ENCODE measurements around the gene COQ8B.

Gene COQ8B

DNA sequence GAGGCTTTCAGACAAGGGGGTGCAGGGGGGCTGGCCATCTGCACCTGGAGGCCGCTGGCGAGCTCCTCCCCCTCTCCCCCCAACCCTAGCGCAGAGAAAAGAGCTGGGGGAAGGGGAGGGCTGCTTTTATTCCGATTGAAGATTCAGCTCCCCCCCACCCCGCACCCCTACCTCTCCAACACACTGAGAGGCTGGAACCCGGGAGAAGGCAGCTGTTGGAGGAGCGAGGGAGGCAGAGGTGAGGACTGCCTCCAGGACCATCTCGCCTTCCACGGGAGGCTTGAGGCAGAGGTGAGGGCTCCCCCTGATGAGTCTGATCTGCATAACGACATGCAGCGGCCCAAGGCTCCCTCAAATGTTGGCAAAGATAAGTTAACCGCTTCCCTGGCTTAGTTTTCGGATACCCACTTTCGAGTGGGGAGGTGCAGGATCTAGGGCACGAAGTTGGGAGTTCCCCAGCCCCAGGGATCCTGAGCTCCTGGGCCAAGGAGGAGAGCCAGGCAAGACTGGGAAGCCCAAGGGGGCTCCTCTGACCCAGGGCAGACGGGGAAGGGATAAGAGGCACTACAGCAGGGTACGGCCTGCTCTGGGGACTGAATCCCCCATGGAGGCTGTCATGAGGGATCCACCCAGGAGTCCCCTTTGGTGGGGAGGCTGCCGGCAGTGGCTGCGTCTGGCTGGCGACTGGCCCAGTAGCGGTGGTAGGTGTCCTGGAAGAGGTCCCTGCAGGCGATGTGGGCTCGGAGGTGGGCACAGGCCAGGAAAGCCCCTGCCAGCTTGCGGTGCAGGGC, 25.1 kb downstream of the COQ8B start:
- DNase-seq (ENCODE audit: low read depth, low spot score) = no peak

DNA sequence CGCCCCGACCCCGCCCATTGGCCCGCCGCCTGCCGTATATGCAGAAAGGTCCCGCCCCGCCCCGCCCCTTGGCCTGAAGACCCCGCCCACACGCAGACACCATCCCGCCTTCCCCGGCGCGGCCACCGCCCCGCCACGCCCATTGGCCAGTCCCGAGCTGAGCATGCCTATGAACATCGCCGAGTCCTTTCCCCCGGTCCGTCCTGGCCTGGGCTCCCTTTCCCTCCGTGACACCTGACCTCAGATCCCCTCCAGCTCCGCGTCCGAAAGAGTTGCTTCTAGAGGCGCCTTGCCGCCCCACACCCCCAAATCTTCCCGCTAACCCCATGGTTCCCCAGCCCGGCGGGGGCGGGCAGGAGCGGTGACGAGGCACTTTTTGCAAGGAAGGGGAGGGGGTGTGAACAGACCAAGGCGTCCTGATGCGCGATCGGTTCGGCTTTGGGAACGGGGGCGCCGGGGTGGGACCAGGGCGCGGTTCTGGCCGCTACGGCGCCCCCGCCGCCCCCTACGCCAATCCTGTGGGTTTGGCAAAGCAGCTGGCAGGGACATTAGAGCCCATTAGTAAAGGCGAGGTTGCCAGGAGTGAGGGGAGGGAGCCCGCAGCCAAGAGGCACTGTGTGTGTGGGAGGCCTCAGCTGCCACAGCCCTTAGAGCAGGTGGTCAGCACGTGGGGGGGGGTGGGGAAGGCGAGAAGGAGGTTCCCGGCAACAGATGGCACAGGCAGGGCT, 25.8 kb downstream of the COQ8B start:
- peak; percentile 56 for DNase-seq (ENCODE audit: low read depth, low spot score)

DNA sequence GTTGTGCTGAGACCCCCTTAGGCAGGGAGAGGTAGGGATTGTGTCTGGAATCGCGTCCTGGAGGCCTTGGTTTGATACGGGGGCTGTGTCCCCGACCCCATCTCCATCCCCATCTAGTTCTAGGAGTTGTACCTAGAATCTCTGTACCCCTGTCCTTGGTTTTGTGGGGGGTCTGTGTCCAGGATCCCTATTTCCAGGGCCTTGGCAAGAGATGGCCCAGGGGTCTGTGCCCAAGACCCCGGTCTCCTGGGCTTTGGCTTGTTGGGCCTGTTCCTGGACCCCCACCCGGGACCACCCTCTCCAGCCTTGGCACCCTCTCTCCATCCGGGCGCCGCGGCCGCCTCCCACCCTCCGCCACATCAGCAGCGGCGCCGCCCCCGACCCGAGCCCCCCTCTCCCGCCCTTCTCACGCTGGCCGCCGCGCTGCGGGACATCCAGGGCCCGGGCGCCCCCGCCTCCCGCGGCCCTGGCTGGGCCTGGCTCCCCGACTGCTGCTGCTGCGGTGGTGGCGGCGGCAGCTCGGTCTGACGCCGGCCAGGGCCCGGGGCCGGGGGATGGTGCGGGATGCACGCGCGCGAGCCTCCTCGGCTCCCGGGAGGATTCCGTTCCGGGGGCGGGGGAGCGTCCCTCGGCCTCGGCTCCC, 26.5 kb downstream of the COQ8B start, which contains the start of gene NUMBL:
TSS of gene NUMBL (minus strand) at position 602 of the 643 bp plus-strand sequence. CDS start at position 434, 168 bp downstream.
- DNase-seq (ENCODE audit: low read depth, low spot score) = no peak

DNA sequence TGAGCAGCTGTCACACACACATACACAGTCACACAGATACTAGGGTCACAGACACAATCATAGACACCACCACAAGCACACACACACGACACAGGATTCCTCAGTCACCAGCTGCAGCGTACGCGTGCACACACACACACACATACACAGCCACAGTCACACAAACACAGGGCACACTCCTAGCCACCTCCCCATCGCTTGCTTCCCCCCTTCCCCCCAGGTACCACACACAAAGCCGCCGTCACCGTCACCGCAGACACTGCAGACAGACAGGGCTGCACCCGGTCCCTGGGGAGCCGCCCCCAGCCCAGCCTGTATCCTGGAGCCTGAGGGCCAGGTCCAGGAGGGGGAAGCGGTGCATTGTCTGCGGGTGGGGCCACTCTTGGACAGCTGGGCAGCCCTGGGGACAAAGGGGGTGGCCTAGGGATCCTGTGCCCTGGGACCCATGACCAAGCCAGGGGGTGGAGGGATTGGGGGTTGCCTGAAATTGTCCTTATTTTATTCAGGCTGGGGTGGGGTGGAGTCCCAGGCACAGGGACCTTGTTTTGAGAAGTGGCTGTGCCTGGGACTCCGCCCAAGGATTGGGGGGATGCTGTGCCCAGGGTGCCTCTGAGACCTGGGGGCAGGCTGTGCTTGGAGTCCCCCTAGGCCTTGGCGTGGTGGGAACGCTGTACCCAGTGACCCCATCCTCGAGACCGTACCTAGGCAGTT, 27.2 kb downstream of the COQ8B start:
- no peak for DNase-seq (ENCODE audit: low read depth, low spot score)

DNA sequence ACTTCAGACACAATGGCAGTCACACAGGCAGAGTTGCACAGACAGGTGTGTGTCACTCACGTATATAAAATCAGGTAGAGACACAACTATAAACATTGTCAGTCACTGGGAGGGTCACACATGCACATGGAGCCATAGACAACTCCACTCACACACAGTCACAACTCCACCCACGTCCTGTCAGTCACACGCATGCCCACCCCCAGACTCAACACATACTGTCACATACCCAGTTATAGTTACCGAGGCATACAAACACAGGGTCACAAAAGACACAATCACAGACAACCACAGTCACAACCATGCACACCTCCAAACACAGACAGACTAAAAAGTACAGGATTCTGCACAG, 27.7 kb downstream of the COQ8B start:
- DNase-seq (ENCODE audit: low read depth, low spot score) = no peak

DNA sequence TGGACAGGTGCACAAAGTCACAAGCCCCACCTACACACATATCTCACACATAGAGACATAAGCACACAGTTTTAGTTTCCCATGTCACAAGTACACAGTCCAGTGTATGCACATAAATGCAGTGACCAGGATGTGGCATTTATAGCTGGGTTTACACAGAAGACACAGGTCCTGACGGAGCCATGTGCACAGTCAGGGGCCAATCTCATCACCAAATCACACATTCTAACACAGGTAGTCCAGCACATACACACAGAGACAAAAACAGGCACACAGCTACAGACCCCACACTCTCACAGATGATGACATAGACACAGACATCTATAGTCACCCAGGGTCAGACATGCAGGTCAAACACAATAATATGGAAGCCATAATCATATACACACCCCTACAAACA, 28.4 kb downstream of the COQ8B start:
- DNase-seq (ENCODE audit: low read depth, low spot score) = no peak

DNA sequence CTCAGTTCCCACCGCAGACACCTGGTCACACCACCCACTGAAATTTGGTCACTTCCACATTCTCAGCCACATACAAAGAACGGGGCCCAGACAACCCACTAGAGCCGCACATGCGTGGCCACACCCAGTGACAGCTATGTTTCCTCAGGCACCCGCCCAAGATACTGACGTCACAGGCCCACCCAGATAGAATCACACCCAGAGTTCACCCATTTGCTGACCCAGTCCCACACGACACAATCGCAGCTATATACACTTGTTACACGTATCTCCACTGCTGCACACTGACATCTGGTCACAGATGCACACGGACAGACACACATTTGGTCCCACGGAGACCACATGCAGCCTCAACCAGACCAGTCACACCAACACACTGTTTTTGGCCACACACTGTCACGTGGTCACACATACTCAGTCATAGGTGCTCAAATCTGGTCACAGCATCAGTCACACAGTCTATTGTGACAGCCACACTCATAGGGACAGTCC, 29.1 kb downstream of the COQ8B start:
- DNase-seq (ENCODE audit: low read depth, low spot score) = no peak

DNA sequence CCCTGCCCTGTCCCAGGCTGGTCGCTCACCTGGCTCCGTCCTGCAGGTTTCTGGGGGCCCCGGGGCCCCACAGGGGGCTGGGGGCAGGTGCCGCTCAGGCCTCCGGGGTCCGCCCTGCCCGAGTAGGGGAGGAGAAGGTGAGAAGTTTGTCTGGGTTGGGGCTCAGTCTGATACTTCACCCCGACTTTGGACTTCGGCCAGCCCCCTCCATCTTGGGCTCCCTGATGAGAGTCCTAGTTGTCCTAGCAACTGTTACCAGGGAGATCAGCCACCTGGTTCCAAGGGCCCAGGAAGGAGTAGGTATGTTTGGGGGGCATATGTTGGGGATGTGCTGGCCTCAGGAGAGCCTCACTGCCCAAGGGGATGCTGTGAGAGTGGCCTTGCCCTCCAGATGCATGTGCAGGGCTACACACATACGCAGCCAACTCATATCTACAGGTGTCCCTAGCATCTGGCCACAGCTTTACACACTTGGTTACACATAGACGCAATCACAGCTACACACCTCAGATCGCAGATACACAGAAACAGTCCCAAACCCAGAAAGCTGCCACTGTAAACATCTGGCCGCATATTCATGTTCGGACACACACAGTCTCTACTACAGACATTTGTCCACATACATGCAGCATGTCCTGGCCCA, 29.7 kb downstream of the COQ8B start:
- no peak for DNase-seq (ENCODE audit: low read depth, low spot score)

DNA sequence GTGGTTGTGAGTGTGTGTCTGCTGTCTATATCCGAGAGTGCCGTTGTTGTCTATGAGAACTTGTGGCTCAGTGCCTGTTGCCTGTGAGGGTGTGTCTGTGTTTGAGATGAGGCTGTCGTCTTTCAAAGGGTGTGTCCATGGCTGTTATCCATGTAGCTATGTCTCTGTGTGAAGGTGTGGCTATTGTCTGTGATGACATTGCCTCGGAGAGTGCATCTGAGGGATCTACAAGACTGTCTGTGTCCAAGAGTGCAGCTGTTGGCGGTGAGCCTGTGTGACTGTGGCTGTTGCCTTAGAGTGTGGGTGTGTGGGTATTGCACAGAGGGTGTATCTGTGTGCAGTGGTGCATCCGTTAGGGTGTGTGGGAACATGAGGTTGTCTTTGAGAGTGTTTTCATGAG, 31.1 kb downstream of the COQ8B start:
- no peak for DNase-seq (ENCODE audit: low read depth, low spot score)

DNA sequence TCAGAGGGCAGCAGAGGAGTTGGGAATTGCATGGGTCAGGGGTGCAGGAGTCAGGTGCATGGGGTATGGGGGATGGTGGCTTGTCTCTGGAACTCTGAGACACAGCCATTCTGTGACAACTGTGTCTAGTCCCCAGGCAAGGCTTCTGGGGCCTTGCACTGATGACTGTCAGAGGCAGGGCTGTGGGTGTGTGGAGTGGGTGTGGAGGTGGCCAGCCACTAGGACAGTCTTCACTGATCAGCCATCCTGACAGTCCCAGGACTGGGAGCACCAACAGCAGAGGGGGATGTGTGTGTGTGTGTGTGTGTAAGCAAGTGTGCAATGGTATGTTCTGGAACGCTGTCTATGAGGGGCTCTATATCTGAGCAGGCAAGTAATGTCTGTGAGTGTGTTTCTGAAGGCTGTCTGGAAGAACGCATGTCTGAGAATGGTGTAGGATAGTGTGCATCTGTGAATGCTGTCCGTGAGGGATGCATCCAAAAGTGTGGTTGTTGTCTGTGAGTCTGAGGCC, 31.6 kb downstream of the COQ8B start:
- no peak for DNase-seq (ENCODE audit: low read depth, low spot score)

DNA sequence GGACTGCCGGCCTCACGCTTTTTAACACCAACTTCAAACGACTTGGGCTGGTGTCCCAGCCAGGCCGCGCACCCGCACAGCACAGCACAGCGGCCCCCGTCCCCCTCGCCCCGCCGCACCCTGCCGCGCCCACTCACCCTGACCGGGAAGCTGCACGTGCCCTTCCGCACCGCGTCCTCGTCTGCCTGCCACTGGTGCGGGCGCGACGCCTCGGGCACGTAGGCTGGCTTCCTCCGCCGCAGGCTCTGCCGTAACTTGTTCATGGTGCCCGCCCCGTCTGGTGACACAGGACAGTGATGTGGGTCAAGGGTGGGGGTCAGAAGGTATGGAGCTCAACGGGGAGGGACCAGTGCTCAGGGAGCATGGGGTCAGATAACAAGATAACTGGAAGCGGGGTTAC, 32.4 kb downstream of the COQ8B start:
- DNase-seq (ENCODE audit: low read depth, low spot score) = no peak

DNA sequence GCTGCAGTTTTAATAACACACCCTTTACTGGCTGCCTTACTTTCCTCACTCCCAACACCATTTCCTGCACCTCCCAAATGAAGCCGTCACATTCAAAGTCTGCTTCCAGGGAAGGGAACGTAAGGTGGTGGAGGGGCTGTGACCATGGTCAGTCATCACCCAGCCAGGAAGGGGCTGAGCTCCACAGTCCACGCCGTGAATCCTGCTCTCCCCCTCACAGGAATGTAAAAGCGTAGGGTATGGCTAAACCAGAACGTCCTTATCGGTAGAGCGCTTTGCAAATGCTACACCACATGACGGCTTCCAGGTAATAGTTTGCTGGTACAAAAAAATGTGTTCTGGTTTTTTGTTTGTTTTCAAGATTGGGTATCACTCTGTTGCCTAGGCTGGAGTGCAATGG, 33.2 kb downstream of the COQ8B start:
- no peak for DNase-seq (ENCODE audit: low read depth, low spot score)

DNA sequence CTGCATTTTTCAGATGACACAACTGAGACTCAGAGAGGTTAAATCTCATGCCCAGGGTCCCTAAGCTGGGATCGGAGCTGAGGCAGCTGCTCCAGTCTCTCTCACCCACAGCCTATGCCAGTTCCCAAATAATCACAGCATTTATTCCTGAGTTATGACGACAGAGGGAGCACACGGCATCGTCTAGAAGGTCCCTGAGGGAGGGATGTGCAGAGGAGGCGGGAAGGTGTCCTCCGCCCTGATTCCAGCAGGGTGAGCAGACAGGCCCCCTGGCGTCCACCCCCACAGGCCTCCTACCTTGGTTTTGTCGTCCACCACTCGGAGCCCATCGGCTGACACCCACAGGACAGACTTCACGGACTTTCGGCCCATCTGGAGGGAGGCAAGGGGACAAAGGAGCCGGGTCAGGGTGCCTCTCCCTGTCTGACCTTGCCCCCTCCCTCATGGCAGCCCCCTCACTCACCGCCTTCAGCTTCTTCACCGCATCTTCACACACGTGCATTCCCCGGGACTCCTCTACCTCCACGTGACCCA, 34.2 kb downstream of the COQ8B start:
- no peak for DNase-seq (ENCODE audit: low read depth, low spot score)

DNA sequence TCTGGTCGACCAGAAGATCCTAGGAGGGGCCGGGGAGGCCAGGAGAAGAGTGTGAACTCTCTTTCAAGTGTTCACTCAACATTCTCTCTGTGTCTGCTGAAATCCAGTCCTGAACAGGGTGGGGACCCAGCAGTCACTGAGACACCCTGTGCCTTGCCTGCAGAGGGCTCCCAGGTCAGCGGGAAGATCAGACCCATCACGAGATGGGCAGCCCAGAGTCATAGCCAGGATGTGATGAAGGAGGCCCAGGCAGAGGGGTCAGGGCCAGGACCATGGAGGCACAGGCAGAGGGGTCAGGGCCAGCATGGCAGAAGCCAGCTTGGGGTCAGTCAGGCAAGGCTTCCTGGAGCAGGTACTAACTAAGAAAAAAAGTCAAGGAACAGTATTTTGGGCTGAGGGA, 35.6 kb downstream of the COQ8B start:
- DNase-seq (ENCODE audit: low read depth, low spot score) = no peak

DNA sequence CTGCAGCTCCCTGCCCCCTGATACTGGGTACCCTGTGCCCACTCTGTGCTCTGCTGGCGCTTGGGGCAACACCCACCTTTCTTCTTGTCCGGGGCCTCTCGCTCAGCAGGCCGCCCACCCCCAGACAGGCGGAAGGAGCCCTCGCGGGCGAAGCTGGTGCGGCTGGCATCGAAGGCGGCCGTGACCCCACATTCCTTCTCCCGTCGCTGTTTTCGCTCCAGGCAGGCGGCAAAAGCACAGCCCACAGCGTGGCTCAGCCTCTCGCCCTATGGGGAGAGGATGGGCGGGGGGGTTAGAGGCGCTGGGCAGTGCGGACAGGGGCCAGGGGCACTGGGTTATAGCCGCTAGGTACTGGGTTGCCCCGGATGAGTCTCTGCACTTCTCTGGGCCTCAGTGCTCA, 39.5 kb downstream of the COQ8B start:
- no peak for DNase-seq (ENCODE audit: low read depth, low spot score)

DNA sequence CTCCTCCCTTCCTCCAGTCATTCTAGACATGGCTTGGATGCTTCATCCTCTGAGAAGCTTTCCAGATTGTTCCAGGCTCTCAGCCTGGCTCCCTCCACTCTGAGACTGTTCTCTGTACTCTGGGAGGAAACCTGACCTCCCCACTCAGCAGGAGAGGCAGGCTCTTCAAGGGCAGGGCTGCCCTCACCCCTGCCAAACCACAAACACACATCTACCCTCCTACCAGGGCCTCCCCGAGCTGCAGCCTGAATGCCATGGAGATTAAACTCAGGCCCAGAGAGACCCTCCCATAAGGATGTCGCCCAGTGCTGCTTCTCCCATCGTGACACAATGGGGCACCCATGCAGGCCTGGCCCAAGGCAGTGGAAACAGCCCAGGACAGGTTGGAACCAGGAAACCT, 42.4 kb downstream of the COQ8B start:
- DNase-seq (ENCODE audit: low read depth, low spot score) = no peak

DNA sequence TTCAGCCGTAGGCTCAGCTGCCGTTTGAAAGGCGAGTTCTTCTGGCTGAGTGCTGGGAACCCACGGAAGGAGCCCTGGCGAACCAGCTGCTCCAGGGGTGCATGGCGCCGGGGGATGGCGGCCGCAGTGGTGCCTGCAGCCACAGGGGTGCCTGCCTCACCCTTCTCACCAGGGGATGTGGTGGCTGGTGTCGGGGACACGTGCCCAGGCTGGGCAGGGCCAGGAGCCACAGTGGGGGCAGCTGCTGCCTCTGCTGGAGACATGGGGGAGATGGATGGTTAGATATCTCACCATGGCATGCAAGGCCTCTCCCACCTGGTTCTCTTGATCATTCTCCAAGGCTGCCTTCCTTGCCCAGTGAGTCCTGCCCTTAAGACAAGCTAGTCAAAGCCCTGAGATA, 43.3 kb downstream of the COQ8B start:
- DNase-seq (ENCODE audit: low read depth, low spot score) = no peak

DNA sequence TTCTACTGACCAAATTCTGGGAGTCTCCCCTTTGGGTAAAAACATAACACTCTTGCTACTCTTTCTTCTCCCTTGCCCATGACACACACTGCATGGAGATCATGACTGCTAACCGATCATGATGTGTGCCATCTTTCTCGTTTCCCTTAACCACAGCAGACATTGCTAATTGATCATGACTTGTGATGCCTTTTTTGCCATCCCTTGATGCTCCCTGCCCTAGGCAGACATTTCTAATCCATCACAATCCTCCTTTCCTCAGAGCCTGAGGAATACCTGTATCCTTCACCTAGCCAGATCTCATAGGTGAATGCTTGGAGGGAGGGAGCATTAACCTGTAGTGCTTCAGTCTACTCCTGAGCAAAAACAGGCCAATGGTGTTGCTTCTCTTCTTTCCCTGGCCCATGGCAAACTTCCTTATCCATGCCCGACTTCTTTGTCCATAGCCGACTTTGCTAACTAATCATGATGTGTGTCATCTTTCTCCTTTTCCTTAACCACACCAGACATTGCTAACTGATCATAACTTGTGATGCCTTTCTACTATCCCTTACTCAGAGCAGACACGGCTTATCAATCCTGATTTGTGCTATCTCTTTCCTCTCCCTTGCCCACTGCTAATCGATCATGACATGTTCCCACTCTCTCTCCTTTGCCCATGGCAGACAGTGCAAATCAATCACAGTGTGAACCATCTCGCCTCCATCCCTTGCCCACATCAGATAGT, 44.0 kb downstream of the COQ8B start:
- no peak for DNase-seq (ENCODE audit: low read depth, low spot score)

DNA sequence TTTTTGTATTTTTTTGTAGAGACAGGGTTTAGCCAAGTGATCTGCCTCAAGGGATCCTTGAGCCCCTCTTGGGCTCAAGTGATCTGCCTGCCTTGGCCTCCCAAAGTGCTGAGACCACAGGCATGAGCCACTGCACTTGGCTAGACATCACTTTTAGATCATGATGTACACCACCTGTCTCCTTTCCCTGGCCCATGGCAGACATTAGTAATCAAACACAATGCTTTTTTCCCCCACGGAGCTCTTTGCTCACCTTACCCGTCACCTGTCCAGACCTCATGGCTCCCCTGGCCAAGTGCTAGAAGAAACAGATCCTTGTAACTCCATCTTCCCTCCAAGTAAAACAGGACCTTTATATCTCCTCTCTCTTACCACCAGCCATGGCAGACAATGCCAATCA, 44.6 kb downstream of the COQ8B start:
- DNase-seq (ENCODE audit: low read depth, low spot score) = no peak

DNA sequence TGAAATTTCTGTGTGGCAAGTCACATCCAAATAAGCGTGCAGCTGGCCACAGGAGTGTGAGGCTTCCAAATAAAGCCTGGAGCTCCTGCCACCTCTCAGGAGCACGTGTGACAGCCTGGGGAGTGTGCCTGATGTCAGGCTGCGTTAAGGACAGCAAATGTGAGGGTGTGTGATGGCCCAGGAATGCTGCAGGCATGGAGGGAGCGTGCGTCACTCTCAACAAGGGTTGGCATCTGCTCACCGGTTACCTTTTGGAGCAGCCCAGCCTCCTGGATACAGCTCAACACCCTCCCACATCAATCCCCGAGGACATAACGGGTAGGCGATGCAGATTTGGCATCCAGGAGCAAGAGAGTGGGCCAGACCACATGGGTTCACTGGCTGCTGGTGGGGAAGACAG, 45.3 kb downstream of the COQ8B start:
- DNase-seq (ENCODE audit: low read depth, low spot score) = no peak
